HG02763 (cell line): ENCODE results near the gene ANKRD22.
A peak's percentile ranks its signal among the peaks of the same experiment; 100 is the strongest.

Experiments used
- ATAC-seq: cut with Tn5 transposase; IDR thresholded peaks from one replicate; pipeline ENCODE4 v1.9.1; 2021; ENCODE audit warnings: mild to moderate bottlenecking, moderate library complexity; ENCODE audit not compliant: unreplicated experiment

ANKRD22 gene

DNA sequence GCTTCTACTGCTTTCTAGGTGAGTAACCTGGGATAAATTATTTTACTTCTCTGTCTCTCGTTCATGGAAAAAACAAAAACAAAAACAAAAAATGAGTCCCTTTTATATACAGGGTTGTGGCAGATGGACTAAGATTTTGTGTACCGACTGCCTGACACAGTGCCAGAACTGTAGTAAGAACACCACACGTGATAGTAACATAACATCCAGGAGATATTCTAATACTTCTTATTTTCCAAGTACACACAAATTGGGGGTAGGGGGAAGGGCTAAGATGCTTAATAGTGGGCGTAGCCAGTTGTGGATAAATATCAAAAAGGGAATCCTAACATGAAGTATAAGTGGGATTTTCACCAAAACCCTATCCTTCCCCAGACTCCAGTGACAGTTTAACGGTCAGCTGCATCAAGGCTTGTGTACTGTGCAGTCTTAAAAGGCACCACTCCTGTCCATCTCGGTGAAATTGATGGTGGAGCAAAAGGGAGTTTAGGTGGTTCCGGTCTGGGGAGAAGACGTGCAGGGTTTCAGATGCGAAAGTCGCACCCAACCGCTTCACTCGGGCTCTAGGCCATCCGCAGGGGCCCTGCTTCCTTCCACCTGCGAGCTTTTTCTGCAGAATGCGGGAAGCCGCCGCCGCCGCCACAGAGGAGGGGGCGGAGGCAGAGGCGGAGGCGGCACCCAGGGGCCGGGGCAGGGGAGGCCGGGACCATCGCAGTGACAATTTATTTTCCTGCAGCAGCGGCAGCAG lies 28.1 kb upstream of the ANKRD22 start, which contains the start of gene STAMBPL1:
STAMBPL1 (plus strand) TSS at position 712 of the 748 bp plus-strand sequence. CDS start 21,464 bp downstream, outside the sequence.
- peak; percentile 57 for ATAC-seq

DNA sequence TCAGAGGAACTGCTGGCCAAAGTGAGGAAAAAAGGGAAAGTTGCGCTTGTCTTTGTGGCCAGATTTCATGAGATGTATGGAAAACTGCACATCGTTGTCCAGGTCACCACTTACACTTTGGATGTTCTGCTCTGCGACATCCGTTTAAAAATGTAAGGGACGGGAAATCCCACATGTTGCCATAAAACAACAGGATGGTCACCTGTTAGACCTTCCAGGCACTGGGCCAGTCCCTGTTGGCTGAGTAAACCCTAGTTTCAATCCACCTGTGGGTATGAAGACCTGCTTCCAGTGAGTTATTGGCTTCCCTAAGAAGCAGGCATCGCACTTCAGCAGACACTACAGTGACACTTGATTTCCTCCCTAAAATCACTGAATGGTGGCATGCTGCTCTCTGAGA lies 25.7 kb upstream of the ANKRD22 start:
- ATAC-seq: no peak

DNA sequence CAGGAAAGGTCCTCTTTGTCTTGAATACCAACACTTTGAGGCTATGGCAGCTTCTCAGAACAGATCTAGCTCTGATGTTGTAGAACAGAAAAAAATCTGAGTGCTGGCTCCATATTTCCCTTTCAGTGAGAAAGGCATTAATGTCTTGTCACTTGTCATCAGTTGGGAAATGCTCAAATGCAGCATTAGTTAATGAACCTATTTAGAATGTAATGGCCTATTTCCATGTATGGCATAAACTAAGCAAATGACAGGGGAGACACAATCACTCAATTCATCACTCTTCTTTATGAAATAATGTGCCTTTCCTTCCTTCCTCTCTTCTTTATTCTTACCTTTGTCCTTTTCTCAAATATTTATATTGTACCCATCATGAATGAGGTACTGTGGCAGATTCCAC lies 23.4 kb upstream of the ANKRD22 start:
- no peak for ATAC-seq

DNA sequence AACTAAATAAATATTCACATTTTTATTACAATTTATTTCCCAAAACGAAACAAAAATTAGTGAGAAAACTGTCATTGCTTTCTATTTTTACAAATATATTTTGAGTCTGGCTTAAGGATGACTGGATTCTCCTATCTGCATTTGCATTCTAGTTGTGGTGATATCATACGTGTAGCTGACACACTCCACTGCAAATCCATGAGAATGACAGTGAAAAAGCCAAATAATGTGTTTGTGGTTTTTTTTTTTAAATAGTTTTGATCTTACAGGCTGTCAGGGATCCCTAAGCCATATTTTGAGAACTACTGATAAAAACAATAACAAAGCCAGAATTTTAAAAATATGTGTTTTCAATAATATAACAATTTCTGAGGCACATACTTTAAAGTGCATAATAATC lies 22.6 kb upstream of the ANKRD22 start:
- no peak for ATAC-seq

DNA sequence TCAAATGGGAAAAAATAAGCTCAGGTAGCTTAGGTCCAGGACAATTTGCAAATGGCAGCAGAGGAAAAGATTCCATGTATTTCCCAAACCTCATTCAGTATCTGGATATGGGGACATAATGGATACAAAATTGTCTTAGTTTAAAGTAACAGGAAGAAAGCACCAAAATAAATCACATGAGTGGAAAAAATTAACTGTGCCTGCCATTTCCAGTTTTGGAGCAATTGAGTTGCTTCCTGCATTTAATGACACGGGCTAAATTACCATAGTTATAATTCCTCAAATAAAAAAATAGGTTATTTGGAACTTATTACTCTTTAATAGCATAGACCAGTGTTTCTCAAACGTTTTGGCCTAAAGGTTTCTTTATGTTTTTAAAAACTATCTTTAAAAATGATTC lies 22.1 kb upstream of the ANKRD22 start:
- no peak for ATAC-seq

DNA sequence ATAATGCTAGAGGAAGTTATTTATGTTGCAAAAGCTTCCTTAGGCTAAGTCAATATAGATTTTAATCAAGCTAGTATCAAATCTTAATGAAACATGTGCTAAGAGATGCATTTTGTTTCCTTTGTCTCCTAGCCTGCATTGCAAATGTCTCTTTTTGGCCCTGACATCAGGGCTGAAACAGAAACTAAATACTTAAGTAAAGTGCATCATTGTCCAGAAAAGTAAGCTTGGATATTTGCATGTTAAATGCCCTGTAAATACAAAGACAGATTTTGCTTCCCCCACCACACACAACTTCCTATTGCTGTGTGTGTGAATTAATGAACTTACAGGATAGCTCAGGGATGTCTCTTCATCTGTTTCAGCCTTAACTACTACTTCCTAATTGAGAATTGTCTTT lies 18.4 kb upstream of the ANKRD22 start:
- no peak for ATAC-seq

DNA sequence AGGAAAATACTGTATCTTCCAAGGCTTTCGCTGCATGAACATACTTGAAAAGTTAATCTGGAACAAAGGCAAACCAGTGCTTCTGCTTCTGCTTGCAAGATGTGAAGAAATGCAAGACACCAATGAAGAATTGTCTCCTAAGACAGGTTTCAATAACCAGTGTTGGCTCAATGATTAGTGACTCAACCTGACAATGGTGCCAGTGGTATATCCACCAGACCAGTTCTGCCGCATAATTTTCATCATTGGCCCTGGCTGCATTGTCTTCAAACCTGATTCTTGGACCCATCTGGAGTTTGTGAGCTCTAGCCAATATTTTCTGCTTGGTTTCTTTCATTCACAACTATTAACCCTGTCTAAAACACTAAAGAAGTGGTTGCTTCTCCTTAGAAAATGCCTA lies 14.8 kb upstream of the ANKRD22 start:
- no peak for ATAC-seq

DNA sequence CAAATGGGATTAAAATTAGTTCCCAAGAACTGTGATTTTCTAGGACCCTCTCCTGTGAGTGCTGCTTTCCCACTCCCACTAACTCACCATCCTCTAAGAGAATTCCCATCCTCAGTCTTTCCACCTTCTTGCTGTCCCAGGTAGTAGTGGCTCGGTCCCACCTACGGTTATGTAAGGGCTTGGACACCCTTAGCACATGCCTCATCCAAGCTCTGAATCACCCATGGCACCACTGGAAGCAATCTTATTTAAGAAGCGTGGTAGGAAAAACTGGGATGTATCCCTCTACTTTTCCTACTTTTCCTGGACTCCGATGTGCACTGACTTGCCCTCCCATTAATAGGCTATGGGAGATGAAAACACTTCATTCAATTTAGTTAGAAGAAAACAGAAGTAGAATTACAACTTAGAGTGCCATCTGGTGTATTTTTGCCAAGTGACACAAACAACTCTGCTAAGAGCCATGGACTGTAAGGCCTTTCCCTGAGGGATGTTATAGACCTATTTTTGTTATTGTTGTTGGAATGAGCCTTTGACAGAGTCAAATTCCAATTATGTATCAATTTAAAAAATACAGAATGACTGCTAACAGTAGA lies 13.7 kb upstream of the ANKRD22 start:
- ATAC-seq: no peak

DNA sequence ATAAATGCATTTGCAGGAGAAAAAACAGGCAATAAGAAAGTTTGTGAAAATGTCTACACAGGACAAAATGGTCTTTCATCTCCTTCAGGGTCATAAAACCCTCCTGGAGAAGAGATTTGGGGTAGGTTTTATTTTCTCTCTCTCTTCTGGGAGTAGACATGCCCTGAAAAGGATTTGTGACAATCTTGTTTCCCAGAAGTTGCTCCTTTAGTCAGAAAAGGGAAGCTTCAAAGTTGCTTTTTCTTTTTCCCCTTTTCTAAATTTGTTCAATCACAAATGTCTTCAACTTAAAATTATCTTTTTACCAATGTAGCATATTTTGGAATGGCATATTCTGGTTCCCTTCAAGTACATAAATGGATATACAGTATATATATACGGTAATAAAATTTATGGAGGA lies 9.4 kb upstream of the ANKRD22 start:
- no peak for ATAC-seq

DNA sequence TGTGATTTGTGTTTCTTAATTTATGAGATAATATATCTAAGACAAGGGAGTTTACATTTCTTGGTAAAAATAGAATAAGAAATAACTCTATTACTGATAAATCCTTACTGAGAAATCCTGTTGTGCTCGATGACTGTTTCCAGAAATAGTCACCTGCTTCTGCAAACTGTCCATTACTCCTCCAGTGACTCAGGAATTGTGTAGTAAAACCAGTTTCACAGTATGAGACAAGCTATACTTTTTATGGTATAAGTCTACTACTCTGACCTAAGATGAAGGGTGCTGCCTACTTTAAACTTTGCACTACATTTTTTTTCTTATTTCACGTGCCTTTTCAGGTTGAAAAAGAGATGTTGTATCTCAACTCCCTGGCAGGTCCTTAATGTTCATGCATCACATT lies 6.8 kb upstream of the ANKRD22 start:
- no peak for ATAC-seq

DNA sequence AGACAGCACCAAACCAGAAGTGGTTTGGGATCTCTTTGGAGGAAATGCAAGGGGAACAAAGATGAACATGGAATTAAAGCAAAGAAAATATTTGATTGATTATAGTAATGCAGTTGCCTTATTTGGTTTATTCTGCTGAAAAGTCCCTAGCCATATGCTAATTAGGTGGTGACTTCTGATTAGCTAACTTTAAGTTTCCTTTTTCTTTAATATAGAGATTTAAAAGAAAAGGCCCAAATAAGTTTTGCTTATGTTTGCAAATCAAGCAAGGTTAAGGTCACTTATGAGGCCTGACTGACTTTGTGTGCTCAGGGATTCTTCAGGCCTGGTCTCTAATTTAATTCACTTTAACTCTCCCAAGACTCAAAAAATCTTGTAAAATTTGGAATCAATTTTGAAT lies 6.2 kb upstream of the ANKRD22 start:
- no peak for ATAC-seq

DNA sequence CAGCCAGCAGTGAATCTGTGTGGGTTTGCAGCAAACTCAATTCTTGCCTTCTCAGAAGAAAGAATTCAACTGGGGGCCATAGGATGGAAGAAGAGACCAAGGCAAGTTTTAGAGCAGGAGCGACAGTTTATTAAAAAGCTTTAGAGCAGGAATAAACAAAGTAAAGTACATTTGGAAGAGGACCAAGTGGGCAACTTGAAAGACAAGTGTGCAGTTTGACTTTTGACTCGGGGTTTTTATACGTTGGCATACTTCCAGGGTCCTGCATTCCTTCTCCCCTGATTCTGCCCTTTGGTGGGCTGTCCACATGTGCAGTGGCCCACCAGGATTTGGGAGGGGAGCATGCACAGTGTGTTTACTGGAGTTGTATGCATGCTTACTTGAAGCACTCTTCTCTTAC lies 3.0 kb upstream of the ANKRD22 start:
- no peak for ATAC-seq

DNA sequence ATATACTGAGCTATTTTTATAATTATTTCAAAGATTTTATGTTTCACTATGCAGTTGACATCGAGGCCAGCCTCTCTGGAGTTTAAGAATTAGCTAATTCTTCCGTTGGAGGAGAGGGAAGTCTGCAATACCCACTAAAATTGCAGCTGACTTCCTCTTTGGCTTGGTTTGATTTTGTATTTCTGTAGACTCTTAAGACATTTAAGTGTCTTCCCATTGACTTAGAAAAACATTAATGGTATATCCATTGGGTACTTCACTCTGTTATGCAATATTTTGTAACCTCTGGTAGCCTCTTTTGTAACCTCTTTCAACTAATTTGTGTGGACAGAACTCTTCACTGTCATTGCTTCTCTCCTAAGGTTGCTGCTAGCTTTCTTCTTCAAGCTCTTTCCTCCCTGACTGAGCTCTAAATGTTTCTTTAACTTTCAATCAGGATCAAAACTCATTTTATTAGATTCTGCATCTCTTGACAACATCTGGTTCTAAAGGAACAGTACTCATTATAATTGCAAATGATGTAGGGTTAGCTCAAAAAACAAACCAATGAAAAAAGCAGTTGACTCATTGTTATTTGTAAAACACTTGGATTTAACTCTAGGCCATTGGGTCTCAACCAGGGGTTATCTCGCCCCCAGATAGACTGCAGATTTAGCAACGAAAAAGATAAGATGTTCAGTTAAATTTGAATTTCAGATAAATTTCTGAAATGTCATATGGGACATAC lies 1.7 kb upstream of the ANKRD22 start:
- ATAC-seq: no peak

DNA sequence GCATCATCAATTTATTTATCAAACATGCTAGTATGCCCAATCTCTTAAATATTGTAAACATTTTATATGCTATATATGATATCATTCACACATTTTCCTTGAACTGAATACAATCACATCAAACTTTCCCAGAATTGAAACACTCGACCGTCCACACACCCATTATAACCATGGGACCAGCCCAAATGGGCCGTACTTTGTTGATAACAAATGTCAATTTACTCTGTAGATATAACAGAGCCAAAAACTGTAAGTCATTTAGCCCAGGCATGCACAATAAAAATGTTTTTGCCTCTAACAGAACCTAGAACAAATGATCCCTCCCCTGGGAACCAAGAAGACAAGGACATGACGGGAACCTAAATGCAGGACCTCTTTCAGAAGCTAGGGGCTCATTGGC lies 683 bp upstream of the ANKRD22 start:
- no peak for ATAC-seq

DNA sequence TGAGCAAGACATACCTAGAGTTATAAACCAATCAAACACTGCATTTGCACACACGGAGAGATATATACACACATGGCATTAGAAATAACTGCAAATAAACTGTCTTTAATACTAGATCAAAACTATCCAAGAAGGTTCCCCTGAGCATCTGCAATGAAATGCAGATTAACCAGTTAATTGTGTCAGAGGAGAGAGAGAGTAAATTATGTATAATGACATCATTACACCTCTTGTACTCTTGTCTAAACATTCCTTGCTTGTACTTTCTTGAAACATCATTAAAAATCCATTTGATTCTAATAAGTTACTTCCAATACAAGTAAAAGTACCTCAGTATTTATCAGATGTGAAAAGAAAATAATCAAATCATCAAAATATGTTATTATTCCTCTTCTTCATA lies 932 bp downstream of the ANKRD22 start:
- ATAC-seq: no peak

DNA sequence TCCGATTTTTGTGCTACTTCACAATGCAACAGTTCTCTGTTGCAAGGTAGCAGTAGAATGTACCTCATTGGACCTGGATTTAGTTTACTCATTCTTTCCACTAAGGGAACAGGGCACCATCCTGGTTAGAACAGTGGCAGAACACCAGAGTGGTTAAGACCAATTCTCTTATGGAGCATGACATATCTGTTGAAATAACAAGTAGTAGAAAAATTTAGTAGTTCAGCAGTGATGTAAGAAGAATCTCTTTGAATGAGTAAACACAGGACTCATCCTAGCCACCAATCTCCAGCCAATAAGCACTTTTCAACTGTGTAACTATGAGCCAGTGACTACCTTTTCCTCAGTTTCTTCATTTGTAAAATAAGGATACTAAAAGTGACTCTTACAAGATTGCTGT lies 2.4 kb downstream of the ANKRD22 start:
- ATAC-seq: no peak

DNA sequence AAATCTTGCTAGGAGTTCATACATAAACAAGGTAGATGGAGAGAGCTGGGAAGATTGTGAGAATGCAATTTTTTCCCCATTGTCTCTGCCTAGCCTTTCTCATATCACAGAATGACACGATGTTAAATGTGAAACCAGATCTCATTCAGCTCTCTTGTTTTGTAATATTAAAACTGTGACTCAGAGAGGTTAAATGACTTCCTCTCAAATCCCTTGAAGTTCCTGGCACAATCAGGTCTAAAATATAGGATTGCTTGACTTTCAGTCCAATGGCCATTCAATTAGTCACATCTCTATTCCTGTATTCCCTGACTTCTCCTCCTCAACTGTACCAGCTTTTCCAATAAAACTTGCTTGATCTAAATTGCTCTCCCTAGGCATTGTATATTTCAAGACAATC lies 3.1 kb downstream of the ANKRD22 start:
- no peak for ATAC-seq

DNA sequence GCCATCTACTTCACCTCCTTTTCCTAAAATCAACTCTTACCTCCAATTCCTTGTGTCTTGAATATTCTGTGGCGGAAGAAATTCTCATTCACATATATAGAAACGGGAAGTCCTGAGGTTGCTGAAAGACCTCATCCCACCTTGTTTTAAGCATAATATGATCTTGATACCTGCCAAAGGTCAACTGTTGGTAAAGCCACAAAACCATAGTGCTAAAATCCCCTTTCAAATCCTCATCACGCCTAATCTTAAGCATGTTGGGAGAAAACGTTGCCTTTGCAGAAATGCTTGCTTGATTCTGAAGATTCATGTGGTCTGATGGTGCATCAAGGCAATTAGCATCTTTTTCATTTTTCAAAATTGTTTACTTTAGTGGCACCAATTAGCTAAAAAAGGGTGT lies 8.5 kb downstream of the ANKRD22 start:
- ATAC-seq: no peak

DNA sequence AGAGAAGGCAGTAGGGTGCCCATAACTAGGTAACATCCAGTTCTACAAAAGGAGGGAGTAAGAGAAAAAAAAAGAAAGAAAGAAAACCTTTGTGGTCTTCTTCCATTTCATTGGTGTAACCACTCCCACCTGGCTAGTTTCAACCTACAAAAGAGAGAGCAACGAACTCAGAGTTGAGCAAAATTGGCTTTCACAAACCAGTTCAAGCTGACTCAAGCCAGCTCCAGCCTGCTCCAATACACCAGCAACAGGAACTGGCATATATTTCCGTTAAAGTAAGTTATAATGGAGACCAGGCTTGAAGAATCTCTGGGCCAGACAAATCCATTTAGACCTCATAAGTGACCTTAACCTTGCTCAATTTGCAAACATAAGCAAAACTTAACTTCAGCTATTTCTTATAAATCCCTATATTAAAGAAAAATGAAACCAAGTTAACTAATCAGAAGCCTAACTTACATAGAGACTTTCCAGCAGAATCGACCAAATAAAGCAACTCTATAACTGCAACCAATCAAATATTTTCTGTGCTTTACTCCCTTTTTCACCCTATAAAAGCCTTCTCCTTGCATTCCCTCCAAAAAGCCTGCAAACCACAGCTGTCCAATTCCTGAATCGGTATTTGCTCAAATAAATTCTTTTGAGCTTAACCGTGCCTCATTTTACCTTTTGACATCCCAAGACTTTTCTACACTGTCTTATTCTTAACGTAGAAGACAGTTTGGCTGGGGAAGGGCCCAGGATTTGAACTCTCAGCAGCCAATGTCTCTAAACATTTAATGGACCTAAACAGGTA lies 10.1 kb downstream of the ANKRD22 start:
- ATAC-seq: no peak

DNA sequence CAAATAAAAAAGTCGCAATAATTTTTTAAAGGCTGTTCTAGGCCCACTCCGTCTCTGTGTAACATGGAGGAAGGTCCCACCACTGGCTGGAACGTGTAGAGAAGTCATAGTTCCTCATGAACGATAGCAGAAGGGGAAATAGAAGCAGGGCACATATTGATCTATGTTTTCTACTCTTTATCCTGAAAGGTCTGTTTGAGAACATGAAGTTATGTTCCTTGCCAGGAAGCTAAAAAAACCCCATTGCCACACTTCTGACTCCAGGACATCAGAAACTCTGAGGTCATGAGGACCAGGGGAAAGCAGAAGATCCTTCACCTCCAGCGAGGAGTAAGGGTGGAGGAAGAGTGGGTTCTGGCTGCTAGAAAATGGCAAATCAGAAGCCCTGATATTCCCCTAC lies 10.8 kb downstream of the ANKRD22 start:
- no peak for ATAC-seq

DNA sequence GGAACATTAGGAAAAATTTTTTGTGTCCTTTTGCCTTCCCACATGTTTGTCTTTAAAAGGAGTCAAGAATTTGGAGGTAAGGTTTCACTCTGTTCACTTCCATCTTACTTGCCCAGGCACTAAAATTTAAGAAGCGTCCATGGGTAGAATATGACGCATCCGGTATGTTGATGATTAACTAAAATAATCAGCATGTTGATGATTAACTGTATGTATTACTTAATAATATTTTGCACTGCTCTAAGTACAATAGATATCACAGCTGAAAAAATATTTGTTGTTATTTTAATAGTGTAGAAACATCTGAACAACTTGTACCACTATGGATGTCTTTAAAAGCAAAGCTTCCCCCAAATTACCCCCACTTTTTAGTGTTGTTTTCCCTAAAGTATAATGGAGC lies 11.5 kb downstream of the ANKRD22 start:
- no peak for ATAC-seq
